ENCODE measurements around the gene LY6G5C. TPM values are rescaled to one million over a fixed set of nuclear protein-coding genes. Genes with fewer than 3 reads are reported as not detected.

LY6G5C gene
- total and polyA plus RNA-seq, 9 of the 15 experiments (the other 6 are each of a cell fraction or from before 2014, with no cell fraction given): 0.10 to 0.67 (median 0.46) TPM; not detected in 4

GRCh38 chr6:31729979-31730630 is 49.2 kb upstream of the LY6G5C start (continued):
- 0 out of 2 replicates have a peak, but pooled peaks have one; percentile 10 for TF ChIP-seq ATF6 (CRISPR knock-in tag; IDR thresholded peaks at IDR 0.05)
- no peak for TF ChIP-seq EGR1 (conservative IDR thresholded peaks at IDR 0.05)
- peak; percentile 48; the same call in 1 of the 2 replicates for TF ChIP-seq IFI16 (CRISPR knock-in tag; IDR thresholded peaks at IDR 0.05)
- no peak for TF ChIP-seq ZNF140 (CRISPR knock-in tag; IDR thresholded peaks at IDR 0.05)
- TF ChIP-seq ZNF766 (CRISPR knock-in tag; conservative IDR thresholded peaks at IDR 0.05): no peak
- peak; percentile 93 for TF ChIP-seq SIRT6 (IDR thresholded peaks at IDR 0.05; ENCODE audit: low read depth, low read length)
- 0 out of 2 replicates have a peak, but pooled peaks have one; percentile 15 for TF ChIP-seq NFIX (CRISPR knock-in tag; IDR thresholded peaks at IDR 0.05; ENCODE audit: low read depth)
- TF ChIP-seq ESRRA (IDR thresholded peaks at IDR 0.05; ENCODE audit: borderline replicate concordance, low read depth): no peak
- TF ChIP-seq, protein P1, sequence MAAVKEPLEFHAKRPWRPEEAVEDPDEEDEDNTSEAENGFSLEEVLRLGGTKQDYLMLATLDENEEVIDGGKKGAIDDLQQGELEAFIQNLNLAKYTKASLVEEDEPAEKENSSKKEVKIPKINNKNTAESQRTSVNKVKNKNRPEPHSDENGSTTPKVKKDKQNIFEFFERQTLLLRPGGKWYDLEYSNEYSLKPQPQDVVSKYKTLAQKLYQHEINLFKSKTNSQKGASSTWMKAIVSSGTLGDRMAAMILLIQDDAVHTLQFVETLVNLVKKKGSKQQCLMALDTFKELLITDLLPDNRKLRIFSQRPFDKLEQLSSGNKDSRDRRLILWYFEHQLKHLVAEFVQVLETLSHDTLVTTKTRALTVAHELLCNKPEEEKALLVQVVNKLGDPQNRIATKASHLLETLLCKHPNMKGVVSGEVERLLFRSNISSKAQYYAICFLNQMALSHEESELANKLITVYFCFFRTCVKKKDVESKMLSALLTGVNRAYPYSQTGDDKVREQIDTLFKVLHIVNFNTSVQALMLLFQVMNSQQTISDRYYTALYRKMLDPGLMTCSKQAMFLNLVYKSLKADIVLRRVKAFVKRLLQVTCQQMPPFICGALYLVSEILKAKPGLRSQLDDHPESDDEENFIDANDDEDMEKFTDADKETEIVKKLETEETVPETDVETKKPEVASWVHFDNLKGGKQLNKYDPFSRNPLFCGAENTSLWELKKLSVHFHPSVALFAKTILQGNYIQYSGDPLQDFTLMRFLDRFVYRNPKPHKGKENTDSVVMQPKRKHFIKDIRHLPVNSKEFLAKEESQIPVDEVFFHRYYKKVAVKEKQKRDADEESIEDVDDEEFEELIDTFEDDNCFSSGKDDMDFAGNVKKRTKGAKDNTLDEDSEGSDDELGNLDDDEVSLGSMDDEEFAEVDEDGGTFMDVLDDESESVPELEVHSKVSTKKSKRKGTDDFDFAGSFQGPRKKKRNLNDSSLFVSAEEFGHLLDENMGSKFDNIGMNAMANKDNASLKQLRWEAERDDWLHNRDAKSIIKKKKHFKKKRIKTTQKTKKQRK (IDR thresholded peaks at IDR 0.05; ENCODE audit: borderline replicate concordance, low read depth, low read length): no peak
- TF ChIP-seq ZNF324 (CRISPR knock-in tag; IDR thresholded peaks at IDR 0.05): peak; percentile 88
- TF ChIP-seq, protein P2, sequence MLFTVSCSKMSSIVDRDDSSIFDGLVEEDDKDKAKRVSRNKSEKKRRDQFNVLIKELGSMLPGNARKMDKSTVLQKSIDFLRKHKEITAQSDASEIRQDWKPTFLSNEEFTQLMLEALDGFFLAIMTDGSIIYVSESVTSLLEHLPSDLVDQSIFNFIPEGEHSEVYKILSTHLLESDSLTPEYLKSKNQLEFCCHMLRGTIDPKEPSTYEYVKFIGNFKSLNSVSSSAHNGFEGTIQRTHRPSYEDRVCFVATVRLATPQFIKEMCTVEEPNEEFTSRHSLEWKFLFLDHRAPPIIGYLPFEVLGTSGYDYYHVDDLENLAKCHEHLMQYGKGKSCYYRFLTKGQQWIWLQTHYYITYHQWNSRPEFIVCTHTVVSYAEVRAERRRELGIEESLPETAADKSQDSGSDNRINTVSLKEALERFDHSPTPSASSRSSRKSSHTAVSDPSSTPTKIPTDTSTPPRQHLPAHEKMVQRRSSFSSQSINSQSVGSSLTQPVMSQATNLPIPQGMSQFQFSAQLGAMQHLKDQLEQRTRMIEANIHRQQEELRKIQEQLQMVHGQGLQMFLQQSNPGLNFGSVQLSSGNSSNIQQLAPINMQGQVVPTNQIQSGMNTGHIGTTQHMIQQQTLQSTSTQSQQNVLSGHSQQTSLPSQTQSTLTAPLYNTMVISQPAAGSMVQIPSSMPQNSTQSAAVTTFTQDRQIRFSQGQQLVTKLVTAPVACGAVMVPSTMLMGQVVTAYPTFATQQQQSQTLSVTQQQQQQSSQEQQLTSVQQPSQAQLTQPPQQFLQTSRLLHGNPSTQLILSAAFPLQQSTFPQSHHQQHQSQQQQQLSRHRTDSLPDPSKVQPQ (CRISPR knock-in tag; IDR thresholded peaks at IDR 0.05; ENCODE audit: borderline replicate concordance): no peak
- TF ChIP-seq STAG1 (CRISPR knock-in tag; IDR thresholded peaks at IDR 0.05; ENCODE audit: borderline replicate concordance): no peak
- TF ChIP-seq KDM4B (IDR thresholded peaks at IDR 0.05; ENCODE audit: borderline replicate concordance in 2 of 2, low read depth in 1 of 2): no peak
- no peak for TF ChIP-seq RFX1 (IDR thresholded peaks at IDR 0.05)
- peak; percentile 81 to 85 for TF ChIP-seq NRF1 (conservative IDR thresholded peaks at IDR 0.05 in 1 of 2, IDR thresholded peaks at IDR 0.05 in 1 of 2)
- no peak for TF ChIP-seq ZC3H4 (CRISPR knock-in tag; IDR thresholded peaks at IDR 0.05; ENCODE audit: borderline replicate concordance)
- no peak for TF ChIP-seq MCM3 (IDR thresholded peaks at IDR 0.05)
- peak; percentile 76; the same call in 1 of the 2 replicates for TF ChIP-seq ZNF232 (CRISPR knock-in tag; IDR thresholded peaks at IDR 0.05)
- TF ChIP-seq, protein P3, sequence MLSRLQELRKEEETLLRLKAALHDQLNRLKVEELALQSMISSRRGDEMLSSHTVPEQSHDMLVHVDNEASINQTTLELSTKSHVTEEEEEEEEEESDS (CRISPR knock-in tag; IDR thresholded peaks at IDR 0.05): no peak
- no peak for TF ChIP-seq POLR3A (IDR thresholded peaks at IDR 0.05; ENCODE audit: borderline replicate concordance, extremely low read depth, insufficient read depth, insufficient read length)
